ENCODE data around the gene SLIT3. TPM values are rescaled to one million over a fixed set of nuclear protein-coding genes. Genes with fewer than 3 reads are reported as not detected.

Gene SLIT3
- total and polyA plus RNA-seq, 2 experiments from 2014 or later = 0.59 to 0.71 TPM

- peaks cover 23% of the 10 kb centered on the region for H3K4me1 ChIP-seq (ENCODE audit: insufficient read depth)
- H3K36me3 ChIP-seq (ENCODE audit: insufficient read depth) = no peaks in the 10 kb centered on the region
- Mint-ChIP-seq H3K36me3 (ENCODE audit: low read depth) (no peaks in the 10 kb centered on the region), H3K4me1 (peaks cover 22% of the 10 kb centered on the region), H3K4me3 (no peak overlapping the region), H3K27ac (no peak overlapping the region), H3K9me3 (no peaks in the 10 kb centered on the region; the same call in 2 of the 3 replicates), H3K27me3 (ENCODE audit: insufficient read depth, low read depth, poor library complexity) (peaks cover 5% of the 10 kb centered on the region)
- no peak overlapping the region for H3K27ac ChIP-seq (ENCODE audit: low read depth)
- H3K79me2 ChIP-seq (replicated peaks; ENCODE audit: insufficient read depth) = no peaks in the 10 kb centered on the region
- H3K4me2 ChIP-seq = no peak overlapping the region
- H3K9me2 ChIP-seq (ENCODE audit: insufficient read depth) = no peaks in the 10 kb centered on the region
- H2AFZ ChIP-seq = no peak overlapping the region
- no peak for TF ChIP-seq JUNB (IDR thresholded peaks at IDR 0.05; ENCODE audit: unreplicated experiment)
- no peak for TF ChIP-seq ZNF331 (CRISPR knock-in tag; IDR thresholded peaks at IDR 0.05; ENCODE audit: low read depth)
- no peak for TF ChIP-seq REST (IDR thresholded peaks at IDR 0.05; ENCODE audit: unreplicated experiment)
- no peak for TF ChIP-seq STAT1 (IDR thresholded peaks at IDR 0.05; ENCODE audit: unreplicated experiment)
- no peak for TF ChIP-seq EZH2 (IDR thresholded peaks at IDR 0.05; ENCODE audit: low read depth, unreplicated experiment)
- TF ChIP-seq ZNF462 (CRISPR knock-in tag; IDR thresholded peaks at IDR 0.05) = no peak
- TF ChIP-seq NANOG (IDR thresholded peaks at IDR 0.05; ENCODE audit: borderline replicate concordance) = no peak
- no peak for TF ChIP-seq ZNF114 (CRISPR knock-in tag; IDR thresholded peaks at IDR 0.05)
- no peak for TF ChIP-seq CREB1 (CRISPR knock-in tag; IDR thresholded peaks at IDR 0.05; ENCODE audit: low read depth)
- no peak for TF ChIP-seq CTCF (conservative IDR thresholded peaks at IDR 0.05; ENCODE audit: low read depth in 2 of 2)
- TF ChIP-seq ETS1 (IDR thresholded peaks at IDR 0.05) = no peak
- TF ChIP-seq EZH2phosphoT487 (IDR thresholded peaks at IDR 0.05; ENCODE audit: unreplicated experiment) = no peak
- no peak for TF ChIP-seq POLR2AphosphoS5 (IDR thresholded peaks at IDR 0.05; ENCODE audit: low read depth)
- ATAC-seq = no peak
- DNase-seq (ENCODE audit: low spot score) = no peak
- H3F3A ChIP-seq (replicated peaks; ENCODE audit: low read depth) = no peaks in the 10 kb centered on the region
- no peak overlapping the region for H3K4me3 ChIP-seq
- no peaks in the 10 kb centered on the region for H3K27me3 ChIP-seq (ENCODE audit: insufficient read depth)
- H4K20me1 ChIP-seq (replicated peaks; ENCODE audit: insufficient read depth) = no peaks in the 10 kb centered on the region
Observed at GRCh38 chr5:169079697-169080096, 221.2 kb downstream of the SLIT3 start.

Data from GM23338 (cell line).